ENCODE data around the gene MADD. TPM values are rescaled to one million over a fixed set of nuclear protein-coding genes. Genes with fewer than 3 reads are reported as not detected.

The MADD gene
- total RNA-seq, 1 experiment from 2014 or later: 26.4 TPM

GRCh38 chr11:47326198-47326597, 56.3 kb downstream of the MADD start:
- H3K27ac ChIP-seq (ENCODE audit: low read length): no peak overlapping the region
- no peaks in the 10 kb centered on the region for H3F3A ChIP-seq (ENCODE audit: low read length, unreplicated experiment)
- no peaks in the 10 kb centered on the region for H3K9me2 ChIP-seq (replicated peaks; ENCODE audit: low read length)
- TF ChIP-seq EZH2 (IDR thresholded peaks at IDR 0.05; ENCODE audit: low read length, unreplicated experiment) (no peak), EZH2phosphoT487 (IDR thresholded peaks at IDR 0.05; ENCODE audit: borderline replicate concordance, low read length) (no peak)
- TF ChIP-seq, protein P1, sequence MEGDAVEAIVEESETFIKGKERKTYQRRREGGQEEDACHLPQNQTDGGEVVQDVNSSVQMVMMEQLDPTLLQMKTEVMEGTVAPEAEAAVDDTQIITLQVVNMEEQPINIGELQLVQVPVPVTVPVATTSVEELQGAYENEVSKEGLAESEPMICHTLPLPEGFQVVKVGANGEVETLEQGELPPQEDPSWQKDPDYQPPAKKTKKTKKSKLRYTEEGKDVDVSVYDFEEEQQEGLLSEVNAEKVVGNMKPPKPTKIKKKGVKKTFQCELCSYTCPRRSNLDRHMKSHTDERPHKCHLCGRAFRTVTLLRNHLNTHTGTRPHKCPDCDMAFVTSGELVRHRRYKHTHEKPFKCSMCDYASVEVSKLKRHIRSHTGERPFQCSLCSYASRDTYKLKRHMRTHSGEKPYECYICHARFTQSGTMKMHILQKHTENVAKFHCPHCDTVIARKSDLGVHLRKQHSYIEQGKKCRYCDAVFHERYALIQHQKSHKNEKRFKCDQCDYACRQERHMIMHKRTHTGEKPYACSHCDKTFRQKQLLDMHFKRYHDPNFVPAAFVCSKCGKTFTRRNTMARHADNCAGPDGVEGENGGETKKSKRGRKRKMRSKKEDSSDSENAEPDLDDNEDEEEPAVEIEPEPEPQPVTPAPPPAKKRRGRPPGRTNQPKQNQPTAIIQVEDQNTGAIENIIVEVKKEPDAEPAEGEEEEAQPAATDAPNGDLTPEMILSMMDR (conservative IDR thresholded peaks at IDR 0.05; ENCODE audit: low read depth, low read length): no peak
- intact Hi-C loops (cut with micrococcal nuclease): no loop called here
- no peak overlapping the region for H2AFZ ChIP-seq (ENCODE audit: low read length)
- no peak overlapping the region for H3K4me2 ChIP-seq (ENCODE audit: low read length)
- no peaks in the 10 kb centered on the region for H4K20me1 ChIP-seq (ENCODE audit: low read length)
- no peaks in the 10 kb centered on the region for H3K9me3 ChIP-seq (ENCODE audit: low read length)
- no TSS peak for BruUV-seq (replicated peaks)
- no peaks in the 10 kb centered on the region for H3K4me1 ChIP-seq (ENCODE audit: insufficient read depth, low read length)
- no peaks in the 10 kb centered on the region for H3K27me3 ChIP-seq (ENCODE audit: low read length)
- DNase-seq (no peak), ATAC-seq (no peak)
- H3K9ac ChIP-seq (ENCODE audit: low read length): no peak overlapping the region
- ChIA-PET POLR2A (ENCODE audit: unreplicated experiment) (no interaction called here), CTCF (no interaction called here)
- H3K36me3 ChIP-seq (ENCODE audit: low read depth, low read length): no peaks in the 10 kb centered on the region; the same call in 1 of the 2 replicates
- H3K4me3 ChIP-seq (ENCODE audit: low read length): no peak overlapping the region
- no peaks in the 10 kb centered on the region for H3K79me2 ChIP-seq (ENCODE audit: low read length)

DNA sequence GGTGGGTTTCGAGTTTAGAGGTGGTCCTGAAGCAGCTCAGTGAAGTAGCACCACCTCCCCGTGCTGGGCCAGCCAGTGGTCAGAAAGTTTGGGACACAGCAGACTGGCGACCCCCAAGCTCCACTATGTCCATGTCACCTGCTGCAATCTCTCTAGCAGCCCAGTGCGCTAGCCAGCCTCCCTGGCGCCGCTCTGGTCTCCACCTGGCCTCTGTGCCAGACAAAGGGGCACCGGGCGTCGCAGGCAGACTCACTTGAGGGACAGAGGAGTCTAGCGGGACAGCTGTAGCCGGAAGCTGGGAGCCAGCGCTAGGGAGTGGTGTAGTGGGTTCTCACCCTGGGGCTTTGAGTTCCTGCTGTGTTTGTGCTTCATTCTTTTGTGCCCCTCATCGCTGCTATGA, 57.1 kb downstream of the MADD start:
- no TSS peak for BruUV-seq (replicated peaks)
- no peaks in the 10 kb centered on the region for H4K20me1 ChIP-seq (ENCODE audit: low read length)
- no peaks in the 10 kb centered on the region for H3K9me3 ChIP-seq (ENCODE audit: low read length)
- no peak overlapping the region for H3K4me3 ChIP-seq (ENCODE audit: low read length)
- H3K79me2 ChIP-seq (ENCODE audit: low read length): no peaks in the 10 kb centered on the region
- H3K4me1 ChIP-seq (ENCODE audit: insufficient read depth, low read length): no peaks in the 10 kb centered on the region
- intact Hi-C loops (cut with micrococcal nuclease): no loop called here
- H3K27me3 ChIP-seq (ENCODE audit: low read length): no peaks in the 10 kb centered on the region
- ATAC-seq (no peak), DNase-seq (no peak)
- no peak overlapping the region for H3K9ac ChIP-seq (ENCODE audit: low read length)
- H3F3A ChIP-seq (ENCODE audit: low read length, unreplicated experiment): no peaks in the 10 kb centered on the region
- TF ChIP-seq EZH2 (IDR thresholded peaks at IDR 0.05; ENCODE audit: low read length, unreplicated experiment): no peak
- TF ChIP-seq, protein P1 (conservative IDR thresholded peaks at IDR 0.05; ENCODE audit: low read depth, low read length): no peak
- TF ChIP-seq EZH2phosphoT487 (IDR thresholded peaks at IDR 0.05; ENCODE audit: borderline replicate concordance, low read length): no peak
- no peak overlapping the region for H3K27ac ChIP-seq (ENCODE audit: low read length)
- H3K4me2 ChIP-seq (ENCODE audit: low read length): no peak overlapping the region
- no peaks in the 10 kb centered on the region for H3K9me2 ChIP-seq (replicated peaks; ENCODE audit: low read length)
- POLR2A ChIA-PET (ENCODE audit: unreplicated experiment): no interaction called here
- no peak overlapping the region for H2AFZ ChIP-seq (ENCODE audit: low read length)
- CTCF ChIA-PET: no interaction called here
- H3K36me3 ChIP-seq (ENCODE audit: low read depth, low read length): no peaks in the 10 kb centered on the region; the same call in 1 of the 2 replicates

DNA sequence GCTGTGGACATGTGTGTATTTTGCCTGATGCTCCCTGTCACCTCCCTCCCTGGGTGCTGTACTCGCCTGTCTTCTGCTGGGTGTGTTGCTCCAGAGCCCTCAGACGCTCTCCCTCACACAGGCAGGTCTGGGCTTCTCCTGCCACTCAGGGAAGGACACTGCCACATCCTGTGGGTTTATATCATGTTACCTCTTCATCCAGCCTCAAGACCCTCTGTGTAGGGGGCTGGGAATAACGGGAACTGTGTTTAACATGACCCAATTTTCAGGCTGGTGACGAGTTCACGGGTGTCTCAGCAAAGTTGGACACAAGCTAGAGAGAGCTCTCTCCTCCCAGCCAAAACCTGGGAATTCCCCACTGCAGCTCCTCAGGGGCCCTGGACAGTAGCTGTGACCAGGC, 58.0 kb downstream of the MADD start:
- H3K79me2 ChIP-seq (ENCODE audit: low read length): no peaks in the 10 kb centered on the region
- H3K9me3 ChIP-seq (ENCODE audit: low read length): no peaks in the 10 kb centered on the region
- ATAC-seq (no peak), DNase-seq (no peak)
- no peak overlapping the region for H3K4me3 ChIP-seq (ENCODE audit: low read length)
- intact Hi-C loops (cut with micrococcal nuclease): no loop called here
- no peak overlapping the region for H3K27ac ChIP-seq (ENCODE audit: low read length)
- H3K9me2 ChIP-seq (replicated peaks; ENCODE audit: low read length): no peaks in the 10 kb centered on the region
- H3K27me3 ChIP-seq (ENCODE audit: low read length): no peaks in the 10 kb centered on the region
- no peaks in the 10 kb centered on the region for H4K20me1 ChIP-seq (ENCODE audit: low read length)
- no peak overlapping the region for H3K9ac ChIP-seq (ENCODE audit: low read length)
- H3K4me1 ChIP-seq (ENCODE audit: insufficient read depth, low read length): no peaks in the 10 kb centered on the region
- TF ChIP-seq EZH2 (IDR thresholded peaks at IDR 0.05; ENCODE audit: low read length, unreplicated experiment) (no peak), EZH2phosphoT487 (IDR thresholded peaks at IDR 0.05; ENCODE audit: borderline replicate concordance, low read length) (no peak)
- TF ChIP-seq, protein P1 (conservative IDR thresholded peaks at IDR 0.05; ENCODE audit: low read depth, low read length): no peak
- H3K36me3 ChIP-seq (ENCODE audit: low read depth, low read length): no peaks in the 10 kb centered on the region
- no TSS peak for BruUV-seq (replicated peaks)
- CTCF ChIA-PET: no interaction called here
- H2AFZ ChIP-seq (ENCODE audit: low read length): no peak overlapping the region
- no peak overlapping the region for H3K4me2 ChIP-seq (ENCODE audit: low read length)
- POLR2A ChIA-PET (ENCODE audit: unreplicated experiment): no interaction called here
- no peaks in the 10 kb centered on the region for H3F3A ChIP-seq (ENCODE audit: low read length, unreplicated experiment)
